Prostate gland (tissue), 2 donors: Measurements from ENCODE around the gene CLEC4M. TPM values are rescaled to one million over a fixed set of nuclear protein-coding genes. Genes with fewer than 3 reads are reported as not detected.

Source experiments
- DNase-seq: peaks from one replicate; pipeline ENCODE4 v3.0.0-alpha.2; 2019; ENCODE audit warnings: low spot score
- H3K27ac ChIP-seq, 2 donors: fragments of 200-600 bp; sonication (generic); 2 replicates each; pipeline ENCODE4 v1.5.1; 2017 to 2019
- H3K27me3 ChIP-seq: fragments of 200-600 bp; sonication (generic); replicated peaks from 2 replicates; pipeline ENCODE4 v1.5.1; 2019; ENCODE audit not compliant: insufficient read depth
- H3K36me3 ChIP-seq, 2 donors: fragments of 200-600 bp; sonication (generic); 1 replicate in 1 of 2; 2 replicates in 1 of 2; pipeline versions ENCODE4 v1.5.1 to v1.8.1; 2017 to 2019
- H3K4me1 ChIP-seq: fragments of 200-600 bp; sonication (generic); replicated peaks from 2 replicates; pipeline ENCODE4 v1.5.1; 2019
- H3K4me3 ChIP-seq, 2 donors: fragments of 200-600 bp; sonication (generic); 2 replicates each; pipeline ENCODE4 v1.5.1; 2017 to 2019
- H3K9me3 ChIP-seq: fragments of 200-600 bp; sonication (generic); 2 replicates; pipeline ENCODE4 v1.5.1; 2017
- POLR2A ChIP-seq: fragments of 450-650 bp; IDR thresholded peaks from one replicate; pipeline ENCODE4 v1.6.1; 2016; ENCODE audit warnings: antibody characterized with exemption, mild to moderate bottlenecking
- POLR2AphosphoS5 ChIP-seq: sonication (generic); formaldehyde crosslinking; IDR thresholded peaks from one replicate; pipeline ENCODE4 v1.6.1; 2017; ENCODE audit warnings: antibody characterized with exemption
- WGBS: methylation state at CpG from one replicate; pipeline ENCODE4 v1.1.5; 2018; 5-methylcytosine and 5-hydroxymethylcytosine counted together
- intact Hi-C: fragments of 100-400 bp; cut with DNase I; formaldehyde crosslinking; loops from one replicate; pipeline ENCODE4 v1.14.2; 2022
- total RNA-seq, 2 donors: library from RNA; depleted of rRNA; stranded (reverse); fragments of >200 nt; gene quantifications; one replicate each; pipeline ENCODE4 v1.1.0, GENCODE V29; 2016
- TF ChIP-seq, protein P1 (sequence below), 4 experiments: fragments of 200-600 bp in 2 of 4; fragments of 450-650 bp in 2 of 4; sonication (generic) in 2 of 4; IDR thresholded peaks; 1 replicate in 3 of 4; 2 replicates in 1 of 4; pipeline ENCODE4 v1.5.1; 2016 to 2019; ENCODE audit warnings: antibody characterized with exemption in 4 of 4, mild to moderate bottlenecking in 2 of 4, moderate library complexity in 2 of 4

The CLEC4M gene
- total RNA-seq, 2 donors from 2014 or later: 11.0 TPM; not detected in 1

DNA sequence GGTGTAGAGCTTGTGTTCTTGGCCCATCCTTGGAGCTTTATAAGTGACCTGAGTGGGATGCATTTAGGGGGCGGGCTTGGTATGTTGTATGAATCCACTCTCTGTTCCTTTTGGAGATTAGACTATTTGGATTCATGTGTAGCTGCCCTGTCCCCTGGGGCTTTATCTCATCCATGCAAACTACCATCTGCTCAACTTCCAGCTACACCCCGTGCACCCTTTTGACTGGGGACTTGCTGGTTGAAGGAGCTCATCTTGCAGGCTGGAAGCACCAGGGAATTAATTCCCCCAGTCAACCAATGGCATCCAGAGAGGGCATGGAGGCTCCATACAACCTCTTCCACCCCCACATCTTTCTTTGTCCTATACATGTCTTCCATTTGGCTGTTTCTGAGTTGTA is 6.1 kb downstream of the CLEC4M start:
- Histone ChIP-seq H3K27ac (no peak overlapping the region), H3K4me3 (no peak overlapping the region), H3K9me3 (no peaks in the 10 kb centered on the region), H3K27me3 (peaks cover 2% of the 10 kb centered on the region), H3K36me3 (no peaks in the 10 kb centered on the region), H3K4me1 (no peaks in the 10 kb centered on the region)
- no peak for DNase-seq
- WGBS: 83% methylated on average over 2 of the region's 2 CpGs
- intact Hi-C loops: no loop called here
- TF ChIP-seq, protein P1, sequence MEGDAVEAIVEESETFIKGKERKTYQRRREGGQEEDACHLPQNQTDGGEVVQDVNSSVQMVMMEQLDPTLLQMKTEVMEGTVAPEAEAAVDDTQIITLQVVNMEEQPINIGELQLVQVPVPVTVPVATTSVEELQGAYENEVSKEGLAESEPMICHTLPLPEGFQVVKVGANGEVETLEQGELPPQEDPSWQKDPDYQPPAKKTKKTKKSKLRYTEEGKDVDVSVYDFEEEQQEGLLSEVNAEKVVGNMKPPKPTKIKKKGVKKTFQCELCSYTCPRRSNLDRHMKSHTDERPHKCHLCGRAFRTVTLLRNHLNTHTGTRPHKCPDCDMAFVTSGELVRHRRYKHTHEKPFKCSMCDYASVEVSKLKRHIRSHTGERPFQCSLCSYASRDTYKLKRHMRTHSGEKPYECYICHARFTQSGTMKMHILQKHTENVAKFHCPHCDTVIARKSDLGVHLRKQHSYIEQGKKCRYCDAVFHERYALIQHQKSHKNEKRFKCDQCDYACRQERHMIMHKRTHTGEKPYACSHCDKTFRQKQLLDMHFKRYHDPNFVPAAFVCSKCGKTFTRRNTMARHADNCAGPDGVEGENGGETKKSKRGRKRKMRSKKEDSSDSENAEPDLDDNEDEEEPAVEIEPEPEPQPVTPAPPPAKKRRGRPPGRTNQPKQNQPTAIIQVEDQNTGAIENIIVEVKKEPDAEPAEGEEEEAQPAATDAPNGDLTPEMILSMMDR (IDR thresholded peaks at IDR 0.05): no peak
- TF ChIP-seq POLR2A (no peak), POLR2AphosphoS5 (no peak)

GRCh38 chr19:7771072-7771471 is 8.0 kb downstream of the CLEC4M start:
- Histone ChIP-seq H3K27ac (no peak overlapping the region), H3K4me3 (no peak overlapping the region), H3K9me3 (no peaks in the 10 kb centered on the region), H3K27me3 (peaks cover 2% of the 10 kb centered on the region), H3K36me3 (no peaks in the 10 kb centered on the region), H3K4me1 (no peaks in the 10 kb centered on the region)
- intact Hi-C loops: no loop called here
- DNase-seq: no peak
- TF ChIP-seq, protein P1 (IDR thresholded peaks at IDR 0.05): no peak
- TF ChIP-seq POLR2AphosphoS5 (no peak), POLR2A (no peak)
- 71% methylated on average over 8 of the region's 8 CpGs for WGBS

DNA sequence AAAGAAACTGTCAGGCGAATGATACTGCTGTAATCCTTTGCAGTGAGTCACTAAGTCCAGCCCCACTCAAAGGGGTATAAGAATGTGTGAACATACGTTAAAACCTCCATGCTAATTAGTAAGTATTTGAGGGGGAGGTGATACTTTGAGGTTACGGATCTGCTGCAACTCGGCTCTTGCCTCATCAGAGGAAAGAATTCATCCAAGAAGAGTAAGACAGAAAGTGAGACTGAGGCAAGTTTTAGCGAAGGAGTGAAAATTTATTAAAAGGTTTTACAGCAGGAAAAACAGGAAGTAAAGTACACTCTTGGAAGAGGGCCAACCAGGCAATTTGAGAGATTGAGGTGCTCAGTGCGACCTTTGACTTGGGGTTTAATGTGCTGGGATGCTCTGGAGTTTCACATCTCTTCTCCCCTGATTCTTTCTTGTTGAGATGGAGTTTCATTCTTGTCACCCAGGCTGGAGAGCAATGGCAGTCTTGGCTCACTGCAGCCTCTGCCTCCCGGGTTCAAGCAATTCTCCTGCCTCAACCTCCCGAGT is 9.8 kb downstream of the CLEC4M start:
- TF ChIP-seq, protein P1 (IDR thresholded peaks at IDR 0.05): no peak
- TF ChIP-seq POLR2AphosphoS5 (no peak), POLR2A (no peak)
- no peak for DNase-seq

DNA sequence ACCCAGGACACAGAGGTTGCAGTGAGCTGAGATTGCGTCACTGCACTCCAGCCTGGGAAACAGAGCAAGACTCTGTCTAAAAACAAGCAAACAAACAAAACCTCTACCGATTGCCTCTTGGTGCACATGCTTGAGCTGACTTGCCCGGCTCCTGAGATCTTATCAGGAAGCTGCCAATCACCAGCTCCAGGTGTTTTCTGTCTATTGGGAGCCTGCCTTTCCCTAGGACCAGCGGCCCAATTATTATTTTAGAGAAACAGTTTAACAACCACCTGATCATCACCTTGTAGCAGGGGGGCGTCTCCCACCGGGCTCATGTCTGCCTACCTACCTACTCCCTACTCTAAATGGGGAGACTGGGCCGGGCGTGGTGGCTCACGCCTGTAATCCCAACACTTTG is 10.8 kb downstream of the CLEC4M start:
- H3K27me3 ChIP-seq: no peaks in the 10 kb centered on the region
- WGBS: 49% methylated on average over 9 of the region's 9 CpGs
- TF ChIP-seq, protein P1 (IDR thresholded peaks at IDR 0.05): no peak
- no peak for TF ChIP-seq POLR2AphosphoS5
- no peak for TF ChIP-seq POLR2A
- no peaks in the 10 kb centered on the region for H3K9me3 ChIP-seq
- DNase-seq: no peak
- intact Hi-C loops: no loop called here
- H3K4me3 ChIP-seq: no peak overlapping the region
- H3K4me1 ChIP-seq: no peaks in the 10 kb centered on the region
- H3K27ac ChIP-seq: no peak overlapping the region
- no peaks in the 10 kb centered on the region for H3K36me3 ChIP-seq

More for the DNA sequence above, 9.8 kb downstream of the CLEC4M start:
- Histone ChIP-seq H3K4me3 (no peak overlapping the region), H3K27ac (no peak overlapping the region), H3K36me3 (no peaks in the 10 kb centered on the region), H3K4me1 (no peaks in the 10 kb centered on the region), H3K9me3 (no peaks in the 10 kb centered on the region), H3K27me3 (peaks cover 2% of the 10 kb centered on the region)
- intact Hi-C loops: no loop called here
- 30% methylated on average over 8 of the region's 8 CpGs for WGBS

GRCh38 chr19:7775761-7776160 is 12.7 kb downstream of the CLEC4M start:
- TF ChIP-seq POLR2A: no peak
- Histone ChIP-seq H3K27me3 (no peaks in the 10 kb centered on the region), H3K27ac (no peak overlapping the region), H3K9me3 (no peaks in the 10 kb centered on the region), H3K36me3 (no peaks in the 10 kb centered on the region), H3K4me1 (no peaks in the 10 kb centered on the region), H3K4me3 (no peak overlapping the region)
- WGBS: 91% methylated on average over 9 of the region's 9 CpGs
- DNase-seq: no peak
- intact Hi-C loops: no loop called here
